K562 (cell line): ENCODE data around the gene PITPNM1. TPM values are rescaled to one million over a fixed set of nuclear protein-coding genes. Genes with fewer than 3 reads are reported as not detected.

Experiments
- ATAC-seq: fragments of 200-7000 bp; cut with Tn5 transposase; 3 replicates; pipeline ENCODE4 v1.9.1; 2020; ENCODE audit warnings: moderate library complexity
- BruUV-seq: library from RNA; stranded (reverse); fragments of 400-500 nt; replicated peaks from 2 replicates; lab custom pipeline; 2021; lab: Mats Ljungman, UMichigan
- CTCF ChIA-PET: fragments of 300-600 bp; formaldehyde crosslinking; extraction: SDS; loops from one replicate; lab custom pipeline; 2021; ENCODE audit warnings: low intra/inter-chr PET ratio; lab: Yijun Ruan, JAX
- POLR2A ChIA-PET: fragments of 300-600, 350-650 bp; sonication (Branson Sonifier 250); formaldehyde crosslinking; extraction: SDS; loops from one replicate; lab custom pipeline; 2021; ENCODE audit warnings: antibody characterized with exemption, inconsistent platforms; lab: Yijun Ruan, JAX
- DNase-seq, 4 experiments: peaks; one replicate each; pipeline versions ENCODE4 v3.0.0 to v3.0.0-alpha.2; 2011 to 2018; ENCODE audit warnings: low spot score in 3 of 4, mixed read lengths in 3 of 4; ENCODE audit errors: extremely low read depth in 1 of 4
- FAIRE-seq: peaks from 2 replicates; lab custom pipeline; 2011; peaks lifted over from hg19 to GRCh38; lab: Jason Lieb, UNC
- H2AFZ ChIP-seq: 2 replicates; pipeline ENCODE4 v1.6.0; 2011; ENCODE audit warnings: low read depth, low read length, control low read depth, inconsistent platforms
- H3K27ac ChIP-seq: fragments of 200-600 bp; 3 replicates; pipeline ENCODE4 v1.8.0; 2011; ENCODE audit warnings: low read depth, mild to moderate bottlenecking, control low read depth, inconsistent platforms, low read length, moderate library complexity, mixed read lengths; ENCODE audit errors: extremely low read depth
- H3K27me3 ChIP-seq, 2 experiments: fragments of 300-600 bp in 1 of 2; 2 replicates in 1 of 2; 3 replicates in 1 of 2; pipeline versions ENCODE4 v1.6.0 to v1.8.0; 2011; ENCODE audit warnings: inconsistent platforms in 2 of 2, low read length in 2 of 2, mild to moderate bottlenecking in 1 of 2, mixed read lengths in 1 of 2, moderate library complexity in 1 of 2; ENCODE audit not compliant: control insufficient read depth in 2 of 2, insufficient read depth in 2 of 2
- H3K36me3 ChIP-seq: fragments of 300-600 bp; 3 replicates; pipeline ENCODE4 v1.8.0; 2011; ENCODE audit warnings: mild to moderate bottlenecking, low read length, inconsistent platforms; ENCODE audit not compliant: control insufficient read depth, insufficient read depth
- H3K4me1 ChIP-seq, 2 experiments: fragments of 200-600 bp in 1 of 2; replicated peaks in 1 of 2; 2 replicates in 1 of 2; 3 replicates in 1 of 2; pipeline versions ENCODE4 v1.5.1 to v1.8.0; 2011; ENCODE audit warnings: inconsistent platforms in 2 of 2, low read length in 2 of 2, mild to moderate bottlenecking in 1 of 2, mixed read lengths in 1 of 2, moderate library complexity in 1 of 2; ENCODE audit not compliant: control insufficient read depth in 2 of 2, insufficient read depth in 2 of 2
- H3K4me2 ChIP-seq: 2 replicates; pipeline ENCODE4 v1.6.1; 2011; ENCODE audit warnings: low read length, control low read depth, inconsistent platforms, mixed read lengths; ENCODE audit not compliant: insufficient read depth
- H3K4me3 ChIP-seq: fragments of 200-600 bp; sonication (generic), shearing (Covaris generic); 2 replicates; pipeline ENCODE4 v1.5.1; 2016; ENCODE audit warnings: control low read depth, inconsistent platforms
- H3K79me2 ChIP-seq: fragments of 200-600 bp; 3 replicates; pipeline ENCODE4 v1.8.0; 2011; ENCODE audit warnings: low read length, inconsistent platforms; ENCODE audit not compliant: control insufficient read depth, insufficient read depth
- H3K9ac ChIP-seq, 2 experiments: 2 replicates each; pipeline versions ENCODE4 v1.6.0 to v1.6.1; 2011; ENCODE audit warnings: low read depth in 2 of 2, low read length in 2 of 2, control low read depth in 1 of 2, inconsistent platforms in 1 of 2, mild to moderate bottlenecking in 1 of 2, mixed read lengths in 1 of 2; ENCODE audit not compliant: insufficient read depth in 1 of 2
- H3K9me1 ChIP-seq: one replicate; pipeline ENCODE4 v1.6.0; 2011; ENCODE audit warnings: inconsistent platforms, mild to moderate bottlenecking, low read length, moderate library complexity; ENCODE audit not compliant: control insufficient read depth, insufficient read depth
- H3K9me3 ChIP-seq: replicated peaks from 2 replicates; pipeline ENCODE4 v1.5.1; 2011; ENCODE audit warnings: low read depth, low read length, inconsistent platforms; ENCODE audit not compliant: control insufficient read depth, insufficient read depth
- H4K20me1 ChIP-seq: replicated peaks from 2 replicates; pipeline ENCODE4 v1.6.1; 2011; ENCODE audit warnings: low read length, inconsistent platforms, mixed read lengths; ENCODE audit not compliant: control insufficient read depth, insufficient read depth
- GTF2B ChIP-seq: IDR thresholded peaks from 2 replicates; pipeline ENCODE4 v1.6.1; 2011; ENCODE audit not compliant: insufficient read length; ENCODE audit errors: extremely low read depth
- JUNB ChIP-seq: fragments of 450-650 bp; formaldehyde crosslinking; conservative IDR thresholded peaks from 2 replicates; pipeline ENCODE4 v1.4.0; 2020; ENCODE audit warnings: mild to moderate bottlenecking
- NFE2L1 ChIP-seq: fragments of 450-650 bp; IDR thresholded peaks from 2 replicates; pipeline ENCODE4 v1.6.1; 2016; ENCODE audit warnings: missing genetic modification characterization, low read depth, mild to moderate bottlenecking, missing compliant biosample characterization, moderate library complexity, borderline replicate concordance
- PPARD ChIP-seq: fragments of 250-450 bp; sonication (Bioruptor Pico); IDR thresholded peaks from 2 replicates; pipeline ENCODE4 v1.8.0; 2022; ENCODE audit warnings: inconsistent platforms, mild to moderate bottlenecking, moderate library complexity
- SOX6 ChIP-seq: fragments of 450-650 bp; IDR thresholded peaks from 2 replicates; pipeline ENCODE4 v1.6.1; 2014; ENCODE audit warnings: mild to moderate bottlenecking
- TARDBP ChIP-seq: fragments of 450-650 bp; IDR thresholded peaks from 2 replicates; pipeline ENCODE4 v1.6.1; 2016
- TEAD1 ChIP-seq, 2 experiments: fragments of 450-650 bp in 1 of 2; sonication (generic) in 1 of 2; formaldehyde crosslinking; IDR thresholded peaks; 2 replicates each; pipeline versions ENCODE4 v1.4.0 to v1.8.0; 2020 to 2022; ENCODE audit warnings: mild to moderate bottlenecking in 2 of 2, missing genetic modification reagents in 1 of 2
- TFE3 ChIP-seq: fragments of 450-650 bp; formaldehyde crosslinking; IDR thresholded peaks from 2 replicates; pipeline ENCODE4 v1.4.0; 2020; ENCODE audit warnings: mild to moderate bottlenecking, mixed read lengths
- ZNF57 ChIP-seq: fragments of 450-650 bp; formaldehyde crosslinking; IDR thresholded peaks from 2 replicates; pipeline ENCODE4 v1.4.0; 2020; ENCODE audit warnings: mild to moderate bottlenecking, moderate library complexity
- WGBS: fragments of 100-300 bp; shearing (Covaris generic); methylation state at CpG from one replicate; pipeline ENCODE4 v1.1.6; 2016; ENCODE audit warnings: low coverage, mixed read lengths; ENCODE audit not compliant: insufficient coverage; ENCODE audit errors: missing lambda C conversion rate; 5-methylcytosine and 5-hydroxymethylcytosine counted together
- in situ Hi-C: fragments of 300-500 bp; cut with MboI; formaldehyde crosslinking; loops from 4 replicates; pipeline ENCODE4 v1.15.0; 2018; ENCODE audit warnings: inconsistent platforms, mixed read lengths
- intact Hi-C: fragments of 100-400 bp; cut with micrococcal nuclease; formaldehyde crosslinking; loops from 2 replicates; pipeline ENCODE4 v1.14.2; 2022
- polyA plus RNA-seq, 8 experiments: library from polyadenylated mRNA; depleted of rRNA in 4 of 8; stranded (reverse) in 5 of 8; unstranded in 3 of 8; fragments of >200 nt; fragmentation: Nextera tagmentation in 2 of 8; fragmentation: Illumina TruSeq in 1 of 8; extraction: Ambion mirVana in 2 of 8; extraction: Trizol in 1 of 8; gene quantifications; 2 replicates each; pipeline versions ENCODE4 v1.2.1 to v1.2.3, GENCODE V29; 2011 to 2014; ENCODE audit warnings: inconsistent platforms in 1 of 8, missing spikeins in 1 of 8
- total RNA-seq, 7 experiments: library from RNA; depleted of rRNA in 6 of 7; stranded (reverse); fragments of >200 nt in 6 of 7; fragmentation: Illumina TruSeq in 2 of 7; extraction: Trizol in 2 of 7; gene quantifications; 2 replicates each; pipeline versions ENCODE4 v1.2.1 to v1.2.3, GENCODE V29; 2011 to 2021; ENCODE audit warnings: low replicate concordance in 1 of 7

Gene PITPNM1
- total and polyA plus RNA-seq, 9 of the 15 experiments (the other 6 are each of a cell fraction or from before 2014, with no cell fraction given), result 0.11 to 53.7 (median 16.0) TPM

GRCh38 chr11:67532889-67533288 is 27.7 kb upstream of the PITPNM1 start:
- H3K79me2 ChIP-seq, result no peaks in the 10 kb centered on the region
- H3K9ac ChIP-seq, result no peak overlapping the region
- H3K36me3 ChIP-seq, result no peaks in the 10 kb centered on the region
- H3K9me1 ChIP-seq, result no peaks in the 10 kb centered on the region
- H2AFZ ChIP-seq, result no peak overlapping the region
- no TSS peak for BruUV-seq
- H3K27ac ChIP-seq, result no peak overlapping the region
- no peak overlapping the region for H3K4me2 ChIP-seq
- DNase-seq, result no peak
- H3K4me1 ChIP-seq, result peaks cover 6 to 14% of the 10 kb centered on the region in 2 experiments; a peak in 4 of 5 replicates
- FAIRE-seq, result no peak
- no peak overlapping the region for H3K4me3 ChIP-seq
- intact Hi-C loops (no loop called here), in situ Hi-C loops (loop anchor here (25.0 kb wide), 1 partner anchor 1154 kb away; the partner anchor contains the start of gene GAL)
- CTCF ChIA-PET, result no interaction called here
- no peaks in the 10 kb centered on the region for H3K27me3 ChIP-seq
- TF ChIP-seq JUNB (no peak), GTF2B (no peak), TEAD1 (CRISPR knock-in tag; IDR thresholded peaks at IDR 0.05) (no peak), TARDBP (no peak), TFE3 (CRISPR knock-in tag) (no peak), PPARD (CRISPR knock-in tag) (no peak), SOX6 (no peak), NFE2L1 (tag) (no peak), ZNF57 (CRISPR knock-in tag) (no peak)
- POLR2A ChIA-PET, result no interaction called here
- WGBS, result 8% methylated on average over 1 of the region's 2 CpGs
- no peaks in the 10 kb centered on the region for H4K20me1 ChIP-seq
- no peaks in the 10 kb centered on the region for H3K9me3 ChIP-seq
- no peak for ATAC-seq
